SK-N-SH (cell line): Measurements from ENCODE around the gene AHRR.

Experiments used
- CHD2 ChIP-seq: fragments of 150-350 bp; IDR thresholded peaks from 2 replicates; pipeline ENCODE4 v1.6.1; 2018; ENCODE audit warnings: low read length; ENCODE audit not compliant: partially characterized antibody
- EP300 ChIP-seq, 2 experiments: IDR thresholded peaks; 2 replicates each; pipeline versions ENCODE4 v1.4.0 to v1.6.1; 2012; ENCODE audit warnings: borderline replicate concordance in 1 of 2, low read depth in 1 of 2, low read length in 1 of 2
- EZH2phosphoT487 ChIP-seq: fragments of 200-600 bp; sonication (generic); IDR thresholded peaks from 2 replicates; pipeline ENCODE4 v1.6.1; 2017; ENCODE audit warnings: low read depth, mixed run types, mild to moderate bottlenecking, antibody characterized with exemption, moderate library complexity, borderline replicate concordance
- FOXJ3 ChIP-seq: sonication (generic); formaldehyde crosslinking; IDR thresholded peaks from 2 replicates; pipeline ENCODE4 v1.5.1; 2020; ENCODE audit warnings: mild to moderate bottlenecking, missing genetic modification reagents
- JUND ChIP-seq: IDR thresholded peaks from 2 replicates; pipeline ENCODE4 v1.4.0; 2012
- NFIC ChIP-seq: IDR thresholded peaks from 2 replicates; pipeline ENCODE4 v1.4.0; 2012; ENCODE audit warnings: borderline replicate concordance
- TEAD4 ChIP-seq: IDR thresholded peaks from 2 replicates; pipeline ENCODE4 v1.4.0; 2012; ENCODE audit warnings: mild to moderate bottlenecking, borderline replicate concordance; ENCODE audit not compliant: insufficient read depth
- YY1 ChIP-seq: IDR thresholded peaks from 2 replicates; pipeline ENCODE4 v1.4.0; 2012; ENCODE audit warnings: low read depth, mild to moderate bottlenecking
- TF ChIP-seq, protein P1 (sequence below): fragments of 200-600 bp; sonication (generic); IDR thresholded peaks from 2 replicates; pipeline ENCODE4 v1.6.1; 2017; ENCODE audit warnings: antibody characterized with exemption, mild to moderate bottlenecking, moderate library complexity

DNA sequence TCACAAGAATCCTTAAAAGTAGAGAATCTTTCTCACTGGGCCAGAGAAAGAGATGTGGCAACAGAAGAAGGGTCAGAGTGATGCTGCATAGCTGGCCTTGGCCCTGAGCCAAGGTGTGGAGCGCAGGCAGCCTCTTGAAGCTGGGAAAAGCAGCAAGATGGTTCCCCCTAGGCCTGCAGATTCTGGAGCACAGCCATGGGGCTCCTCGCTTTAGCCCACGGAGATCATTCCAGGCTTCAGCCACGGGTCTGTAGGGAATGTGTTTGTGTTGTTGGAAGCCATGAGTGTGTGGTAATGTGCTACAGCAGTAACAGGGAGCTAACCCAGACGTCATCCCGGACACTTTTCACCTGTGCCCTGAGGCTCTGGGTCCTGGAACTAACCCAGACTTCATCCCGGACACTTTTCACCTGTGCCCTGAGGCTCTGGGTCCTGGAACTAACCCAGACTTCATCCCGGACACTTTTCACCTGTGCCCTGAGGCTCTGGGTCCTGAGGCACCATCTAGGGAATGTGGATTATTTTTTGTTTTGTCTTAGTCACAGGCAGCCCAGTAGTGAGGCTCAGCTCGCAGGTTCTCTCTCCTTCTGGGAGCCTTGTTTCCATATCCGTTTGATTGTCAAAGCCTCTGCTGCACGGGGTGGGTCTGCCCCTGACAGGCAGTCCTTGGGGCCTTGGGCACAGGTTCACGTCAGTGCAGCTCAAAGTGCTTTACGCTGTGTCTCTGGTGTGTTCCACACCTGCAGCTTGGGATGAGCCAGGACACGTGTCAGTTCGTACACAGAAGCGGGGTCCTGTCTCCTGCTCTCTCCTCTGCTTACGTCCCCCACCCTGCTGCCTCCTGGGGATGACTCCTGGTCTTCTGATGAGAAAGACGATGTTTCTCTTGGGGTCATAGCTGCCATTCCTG lies 65.2 kb downstream of the AHRR start:
- TF ChIP-seq TEAD4 (no peak), EZH2phosphoT487 (no peak), JUND (no peak), YY1 (no peak), NFIC (no peak), FOXJ3 (no peak), EP300 (IDR thresholded peaks at IDR 0.05; ENCODE audit: borderline replicate concordance in 1 of 2, low read depth in 1 of 2, low read length in 1 of 2) (no peak), CHD2 (no peak)
- TF ChIP-seq, protein P1, sequence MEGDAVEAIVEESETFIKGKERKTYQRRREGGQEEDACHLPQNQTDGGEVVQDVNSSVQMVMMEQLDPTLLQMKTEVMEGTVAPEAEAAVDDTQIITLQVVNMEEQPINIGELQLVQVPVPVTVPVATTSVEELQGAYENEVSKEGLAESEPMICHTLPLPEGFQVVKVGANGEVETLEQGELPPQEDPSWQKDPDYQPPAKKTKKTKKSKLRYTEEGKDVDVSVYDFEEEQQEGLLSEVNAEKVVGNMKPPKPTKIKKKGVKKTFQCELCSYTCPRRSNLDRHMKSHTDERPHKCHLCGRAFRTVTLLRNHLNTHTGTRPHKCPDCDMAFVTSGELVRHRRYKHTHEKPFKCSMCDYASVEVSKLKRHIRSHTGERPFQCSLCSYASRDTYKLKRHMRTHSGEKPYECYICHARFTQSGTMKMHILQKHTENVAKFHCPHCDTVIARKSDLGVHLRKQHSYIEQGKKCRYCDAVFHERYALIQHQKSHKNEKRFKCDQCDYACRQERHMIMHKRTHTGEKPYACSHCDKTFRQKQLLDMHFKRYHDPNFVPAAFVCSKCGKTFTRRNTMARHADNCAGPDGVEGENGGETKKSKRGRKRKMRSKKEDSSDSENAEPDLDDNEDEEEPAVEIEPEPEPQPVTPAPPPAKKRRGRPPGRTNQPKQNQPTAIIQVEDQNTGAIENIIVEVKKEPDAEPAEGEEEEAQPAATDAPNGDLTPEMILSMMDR = no peak
